GM21737 (cell line): ENCODE measurements around the gene TRABD2B.

Experiments
- ATAC-seq: cut with Tn5 transposase; IDR thresholded peaks from one replicate; pipeline ENCODE4 v1.9.1; 2021; ENCODE audit warnings: mild to moderate bottlenecking, moderate library complexity; ENCODE audit not compliant: unreplicated experiment

Gene TRABD2B

GRCh38 chr1:47810964-47811682, 186.1 kb downstream of the TRABD2B start:
- no peak for ATAC-seq

- no peak for ATAC-seq
Measured at GRCh38 chr1:47809301-47810084, 187.7 kb downstream of the TRABD2B start.

GRCh38 chr1:47808612-47809011, 188.6 kb downstream of the TRABD2B start:
- ATAC-seq: no peak

- no peak for ATAC-seq
Measured at GRCh38 chr1:47805921-47806361, 191.2 kb downstream of the TRABD2B start.

- ATAC-seq: no peak
Measured at GRCh38 chr1:47805018-47805417, 192.2 kb downstream of the TRABD2B start.

- no peak for ATAC-seq
Measured at GRCh38 chr1:47803815-47804501, 193.2 kb downstream of the TRABD2B start.

- ATAC-seq: no peak
Measured at GRCh38 chr1:47797575-47797974, 199.6 kb downstream of the TRABD2B start.

- no peak for ATAC-seq
Measured at GRCh38 chr1:47796626-47797025, 200.6 kb downstream of the TRABD2B start.

GRCh38 chr1:47795102-47795501, 202.1 kb downstream of the TRABD2B start:
- ATAC-seq: no peak

GRCh38 chr1:47794530-47794929, 202.7 kb downstream of the TRABD2B start:
- ATAC-seq: no peak

GRCh38 chr1:47794081-47794480, 203.1 kb downstream of the TRABD2B start:
- ATAC-seq: no peak

GRCh38 chr1:47793563-47793962, 203.6 kb downstream of the TRABD2B start:
- ATAC-seq: no peak

GRCh38 chr1:47792779-47793178, 204.4 kb downstream of the TRABD2B start:
- ATAC-seq: no peak

- ATAC-seq: no peak
Measured at GRCh38 chr1:47791879-47792608, 205.1 kb downstream of the TRABD2B start.

GRCh38 chr1:47788761-47789160, 208.4 kb downstream of the TRABD2B start:
- ATAC-seq: no peak

- ATAC-seq: no peak
Measured at GRCh38 chr1:47787560-47787959, 209.6 kb downstream of the TRABD2B start.

GRCh38 chr1:47786316-47786715, 210.9 kb downstream of the TRABD2B start:
- no peak for ATAC-seq

- ATAC-seq: no peak
Measured at GRCh38 chr1:47785561-47786271, 211.5 kb downstream of the TRABD2B start.

- no peak for ATAC-seq
Measured at GRCh38 chr1:47785118-47785517, 212.1 kb downstream of the TRABD2B start.

- ATAC-seq: no peak
Measured at GRCh38 chr1:47784497-47784822, 212.7 kb downstream of the TRABD2B start.
